AML-193 (cell line): ENCODE data around the gene EIF2S2.
"Not testable (repeated sequence)": the region's sequence is repeated elsewhere in the genome, so short reads cannot be mapped to it uniquely, and the experiment has no call there.

Source experiments
- DNase-seq, 2 experiments: peaks; one replicate each; lab custom pipeline; 2025; lab: John Stamatoyannopoulos, UW

Gene EIF2S2, protein sequence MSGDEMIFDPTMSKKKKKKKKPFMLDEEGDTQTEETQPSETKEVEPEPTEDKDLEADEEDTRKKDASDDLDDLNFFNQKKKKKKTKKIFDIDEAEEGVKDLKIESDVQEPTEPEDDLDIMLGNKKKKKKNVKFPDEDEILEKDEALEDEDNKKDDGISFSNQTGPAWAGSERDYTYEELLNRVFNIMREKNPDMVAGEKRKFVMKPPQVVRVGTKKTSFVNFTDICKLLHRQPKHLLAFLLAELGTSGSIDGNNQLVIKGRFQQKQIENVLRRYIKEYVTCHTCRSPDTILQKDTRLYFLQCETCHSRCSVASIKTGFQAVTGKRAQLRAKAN

DNA sequence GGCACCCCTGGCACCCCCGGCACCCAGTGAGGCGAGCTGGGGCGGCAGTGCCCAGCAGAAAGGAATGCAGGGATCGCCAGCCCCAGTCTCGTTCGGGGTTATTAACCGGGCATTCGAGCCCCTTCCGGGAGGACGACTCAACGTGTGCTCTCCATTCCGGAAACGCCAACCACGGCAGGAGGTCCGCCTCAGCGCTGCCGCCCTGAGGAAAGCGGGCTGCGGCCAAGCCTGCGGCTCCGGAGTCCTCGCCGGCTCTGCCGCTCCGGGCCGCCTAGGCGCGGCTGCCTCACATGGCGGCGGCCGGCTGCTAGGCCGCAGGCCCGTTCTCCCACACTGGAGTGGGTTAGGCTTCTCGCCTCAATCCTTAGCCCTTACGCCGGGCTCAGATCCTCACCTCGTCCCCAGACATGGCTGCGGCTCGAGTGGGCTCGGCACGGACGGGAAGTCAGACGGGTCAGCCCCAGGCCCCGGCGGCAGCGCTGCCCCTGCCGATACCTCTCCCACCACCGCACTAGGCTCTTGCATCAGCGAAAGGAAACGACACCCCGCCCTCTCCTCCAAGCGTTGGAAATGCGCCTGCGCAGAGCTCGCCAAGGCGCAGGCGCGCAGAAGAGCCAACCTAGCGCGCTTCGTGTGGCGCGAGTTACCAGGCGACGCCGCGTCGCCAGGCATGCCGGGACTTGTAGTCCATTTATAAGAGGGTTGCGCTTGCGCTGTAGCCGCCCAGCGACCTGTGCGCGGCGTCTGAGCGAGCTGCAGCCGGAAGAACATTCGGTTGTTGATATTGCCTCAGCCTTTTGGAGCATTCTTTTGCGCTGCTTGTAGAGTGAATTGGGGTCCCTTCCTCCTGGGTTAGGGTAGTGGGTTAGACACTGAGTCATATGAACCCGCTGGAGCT is at the start of gene EIF2S2:
Gene EIF2S2, minus strand, starts transcription at position 542 of the 898 bp plus-strand sequence. Its CDS starts 133 bp downstream, at position 409.
- DNase-seq = peak; percentile 97 to 98

DNA sequence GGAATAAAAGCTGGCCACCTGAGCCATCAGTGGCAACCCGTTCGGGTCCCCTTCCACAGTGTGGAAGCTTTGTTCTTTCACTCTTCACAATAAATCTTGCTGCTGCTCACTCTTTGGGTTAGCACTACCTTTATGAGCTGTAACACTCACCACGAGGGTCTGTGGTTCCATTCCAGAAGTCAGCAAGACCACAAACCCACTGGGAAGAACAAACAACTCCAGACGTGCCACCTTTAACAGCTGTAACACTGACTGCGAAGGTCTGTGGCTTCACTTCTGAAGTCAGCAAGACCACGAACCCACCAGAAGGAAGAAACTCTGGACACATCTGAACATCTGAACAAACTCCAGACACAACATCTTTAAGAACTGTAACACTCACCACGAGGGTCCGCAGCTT is 45.7 kb upstream of the EIF2S2 start:
- not testable (repeated sequence) for DNase-seq

DNA sequence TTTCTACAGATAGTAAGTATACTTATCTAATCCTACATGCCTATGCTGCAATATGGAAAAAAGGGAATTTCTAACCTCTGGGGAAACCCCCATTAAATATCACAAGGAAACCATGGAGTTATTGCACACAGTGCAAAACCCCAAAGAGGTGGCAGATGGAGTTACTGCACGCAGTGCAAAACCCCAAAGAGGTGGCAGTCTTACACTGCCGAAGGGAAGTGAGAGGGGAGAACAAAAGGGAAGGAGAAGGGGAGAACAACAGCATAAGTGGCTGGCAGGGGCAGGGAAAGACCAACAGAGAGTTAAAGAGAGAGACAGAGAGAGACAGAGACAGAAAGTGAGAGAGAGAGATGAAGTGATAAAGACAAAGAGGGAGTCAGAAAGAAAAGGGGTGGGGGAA is 43.8 kb upstream of the EIF2S2 start:
- DNase-seq = no peak

DNA sequence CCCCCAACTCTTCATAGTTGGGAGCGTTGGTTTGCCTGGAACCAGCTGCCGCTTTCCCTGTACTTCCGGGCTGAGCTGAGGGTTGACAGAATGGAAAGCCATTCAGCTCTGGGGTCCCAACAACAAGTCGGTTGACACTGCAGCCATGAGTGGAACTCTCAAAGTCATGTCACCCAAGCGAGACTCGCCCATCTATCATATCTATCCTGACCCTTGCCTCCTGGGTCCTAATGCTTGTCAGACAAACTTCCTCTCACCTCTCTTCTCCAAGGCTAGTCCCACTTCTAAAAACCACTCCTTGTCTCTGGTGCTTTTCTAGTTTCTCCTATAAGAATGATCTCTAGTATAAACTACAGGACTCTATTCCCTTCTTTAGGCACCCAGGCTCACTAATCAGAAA is 41.1 kb upstream of the EIF2S2 start:
- DNase-seq = not testable (repeated sequence)

DNA sequence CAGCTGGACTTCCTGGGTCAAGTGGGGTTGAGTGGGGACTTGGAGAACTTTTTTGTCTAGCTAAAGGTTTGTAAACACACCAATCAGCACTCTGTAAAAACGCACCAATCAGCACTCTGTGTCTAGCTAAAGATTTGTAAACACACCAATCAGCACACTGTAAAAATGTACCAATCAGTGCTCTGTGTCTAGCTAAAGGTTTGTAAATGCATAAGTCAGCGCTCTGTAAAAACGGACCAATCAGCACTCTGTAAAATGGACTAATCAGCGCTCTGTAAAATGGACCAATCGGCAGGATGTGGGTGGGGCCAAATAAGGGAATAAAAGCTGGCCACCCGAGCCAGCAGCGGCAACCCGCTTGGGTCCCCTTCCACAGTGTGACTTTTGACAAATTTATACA is 40.0 kb upstream of the EIF2S2 start:
- not testable (repeated sequence) for DNase-seq

DNA sequence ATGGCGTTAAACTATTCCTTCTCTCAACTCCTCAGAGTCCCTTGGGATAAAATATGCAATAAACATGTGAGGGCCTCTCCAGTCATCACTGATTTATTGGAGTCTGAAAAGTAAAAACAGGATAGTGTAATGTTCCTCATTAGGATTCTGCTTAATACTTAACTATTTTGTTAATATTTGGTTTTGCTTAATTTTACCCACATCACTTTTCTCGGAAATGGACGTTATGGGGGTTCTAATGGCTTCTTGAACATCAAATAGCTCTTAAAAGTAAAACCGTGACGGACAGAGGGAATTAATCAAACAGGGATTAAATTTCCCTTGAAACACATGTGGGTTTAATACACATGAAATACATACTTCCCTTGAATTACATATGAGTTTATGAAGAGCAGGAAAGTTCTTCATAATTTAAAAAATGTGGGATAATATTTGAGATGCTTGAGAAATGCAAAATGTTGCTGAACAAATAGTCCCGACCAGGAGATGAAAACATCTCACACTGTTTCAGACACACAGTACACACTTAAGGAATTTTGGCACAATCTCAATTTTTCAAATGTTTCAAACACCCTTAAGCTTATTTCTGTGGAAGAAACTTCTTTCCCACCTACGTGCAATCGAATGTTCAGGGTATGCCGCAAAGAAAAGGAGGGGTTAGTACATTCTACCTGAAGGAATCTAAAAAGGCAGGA is 38.4 kb upstream of the EIF2S2 start:
- DNase-seq = no peak

DNA sequence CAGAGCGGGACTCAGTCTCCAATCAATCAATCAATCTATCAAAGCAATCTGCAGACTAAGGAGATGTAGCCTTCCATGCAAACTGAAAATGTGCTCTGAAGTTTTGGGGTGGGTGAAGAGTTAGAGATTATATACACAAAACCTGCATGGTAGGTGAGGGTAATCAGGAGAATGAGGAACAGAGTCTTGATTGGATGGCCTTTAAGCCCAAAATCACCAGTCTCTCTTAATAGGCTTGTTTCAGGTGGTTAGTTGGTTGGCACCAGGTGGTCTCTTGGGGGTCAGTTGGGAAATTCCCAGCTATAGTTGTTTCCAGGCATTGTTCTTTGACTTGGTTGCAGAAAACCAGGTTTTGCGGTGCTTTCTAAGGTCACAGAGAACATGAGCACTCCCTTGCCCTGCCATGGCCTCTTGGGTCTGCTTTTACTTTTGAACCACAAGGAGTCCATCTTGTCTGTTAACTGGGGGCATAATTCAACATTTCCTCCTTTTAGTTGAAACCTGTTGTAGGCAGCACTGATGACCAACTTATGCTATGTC is 33.3 kb upstream of the EIF2S2 start:
- no peak for DNase-seq

DNA sequence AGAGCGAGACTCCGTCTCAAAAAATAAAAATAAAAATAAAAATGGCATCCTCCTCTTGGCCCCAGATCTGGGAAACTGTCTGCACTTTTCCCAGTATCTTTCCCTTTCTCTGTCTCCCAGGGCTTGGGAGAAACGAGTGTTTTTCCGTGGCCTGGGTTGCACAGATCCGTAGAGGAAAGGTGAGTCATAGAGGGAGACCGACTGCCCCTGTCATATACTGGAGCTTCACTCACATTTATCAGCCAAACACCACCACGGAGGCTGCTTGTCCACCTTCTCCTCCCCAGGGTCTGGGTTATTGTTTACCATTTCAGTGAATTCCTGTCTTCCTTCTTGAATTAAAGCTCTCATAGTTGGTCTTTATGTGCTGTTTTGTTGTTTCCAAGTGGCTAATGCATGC is 31.9 kb upstream of the EIF2S2 start:
- DNase-seq = no peak

DNA sequence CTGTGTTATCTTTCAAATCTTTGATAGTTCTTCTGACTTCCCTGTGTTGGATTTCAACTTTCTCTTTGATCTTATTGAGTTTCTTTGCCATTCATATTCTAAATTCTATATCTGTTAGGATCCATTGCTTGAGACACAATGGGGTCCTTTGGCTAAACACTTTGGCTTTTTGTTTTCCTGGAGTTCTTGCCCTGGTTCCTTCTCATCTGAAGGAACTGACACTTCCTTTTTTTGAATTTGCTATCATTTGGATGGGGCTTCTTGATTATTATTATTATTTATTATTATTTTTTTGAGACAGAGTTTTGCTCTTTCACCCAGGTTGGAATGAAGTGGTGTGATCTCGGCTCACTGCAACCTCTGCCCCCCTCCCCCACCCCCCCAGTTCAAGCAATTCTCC is 30.1 kb upstream of the EIF2S2 start:
- DNase-seq = no peak

DNA sequence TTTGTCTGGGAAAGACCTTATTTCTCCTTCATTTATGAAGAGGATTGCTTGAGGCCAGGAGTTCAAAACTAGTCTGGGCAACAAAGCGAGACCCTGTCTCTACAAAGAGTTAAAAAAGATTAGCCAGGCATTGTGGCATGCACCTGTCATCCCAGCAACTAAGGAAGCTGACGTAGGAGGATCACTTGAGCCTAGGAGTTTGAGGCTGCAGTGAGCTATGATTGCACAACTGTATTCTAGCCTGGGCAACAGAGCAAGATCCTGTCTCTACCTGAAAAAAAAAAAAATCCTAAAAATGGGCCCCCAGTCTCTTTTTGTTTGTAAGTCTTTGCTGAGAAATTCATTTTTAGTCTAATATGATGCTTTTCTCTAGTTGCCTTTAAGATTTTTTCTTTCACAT is 29.2 kb upstream of the EIF2S2 start:
- no peak for DNase-seq

DNA sequence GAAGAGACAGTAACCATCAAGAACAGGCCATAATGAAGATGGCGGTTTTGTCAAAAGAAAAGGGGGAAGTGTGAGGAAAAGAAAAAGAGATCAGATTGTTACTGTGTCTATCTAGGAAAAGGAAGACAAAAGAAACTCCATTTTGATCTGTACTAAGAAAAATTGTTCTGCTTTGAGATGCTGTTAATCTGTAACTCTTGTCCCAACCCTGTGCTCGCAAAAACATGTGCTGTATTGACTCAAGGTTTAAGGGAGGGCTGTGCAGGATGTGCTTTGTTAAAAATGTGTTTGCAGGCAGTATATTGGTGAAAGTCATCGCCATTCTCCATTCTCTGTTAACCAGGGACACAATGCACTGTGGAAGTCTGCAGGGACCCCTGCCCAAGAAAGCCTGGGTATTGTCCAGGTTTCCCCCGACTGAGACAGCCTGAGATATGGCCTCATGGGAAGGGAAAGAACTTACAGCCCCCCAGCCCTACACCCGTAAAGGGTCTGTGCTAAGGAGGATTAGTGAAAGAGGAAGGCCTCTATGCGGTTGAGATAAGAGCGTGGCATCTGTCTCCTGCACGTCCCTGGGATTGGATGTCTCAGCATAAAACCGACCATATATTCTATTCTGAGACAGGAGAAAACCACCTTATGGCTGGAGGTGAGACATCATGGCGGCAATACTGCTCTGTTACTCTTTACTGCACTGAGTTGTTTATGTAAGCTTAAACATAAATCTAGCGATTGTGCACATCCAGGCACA is 23.7 kb upstream of the EIF2S2 start:
- not testable (repeated sequence) for DNase-seq

DNA sequence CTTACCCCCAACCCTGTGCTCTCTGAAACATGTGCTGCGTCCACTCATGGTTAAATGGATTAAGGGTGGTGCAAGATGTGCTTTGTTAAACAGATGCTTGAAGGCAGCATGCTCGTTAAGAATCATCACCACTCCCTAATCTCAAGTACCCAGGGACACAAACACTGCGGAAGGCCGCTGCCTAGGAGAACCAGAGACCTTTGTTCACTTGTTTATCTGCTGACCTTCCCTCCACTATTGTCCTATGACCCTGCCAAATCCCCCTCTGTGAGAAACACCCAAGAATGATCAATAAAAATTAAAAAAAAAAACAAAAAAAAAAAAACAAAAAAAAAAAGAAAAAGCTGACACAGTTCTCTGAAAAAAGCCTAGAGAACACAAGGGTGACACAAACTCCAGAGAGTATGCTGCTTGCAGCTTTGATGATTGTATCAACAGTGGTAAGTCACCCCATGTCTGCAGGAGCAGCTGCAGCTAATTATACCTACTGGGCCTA is 21.4 kb upstream of the EIF2S2 start:
- not testable (repeated sequence) for DNase-seq

DNA sequence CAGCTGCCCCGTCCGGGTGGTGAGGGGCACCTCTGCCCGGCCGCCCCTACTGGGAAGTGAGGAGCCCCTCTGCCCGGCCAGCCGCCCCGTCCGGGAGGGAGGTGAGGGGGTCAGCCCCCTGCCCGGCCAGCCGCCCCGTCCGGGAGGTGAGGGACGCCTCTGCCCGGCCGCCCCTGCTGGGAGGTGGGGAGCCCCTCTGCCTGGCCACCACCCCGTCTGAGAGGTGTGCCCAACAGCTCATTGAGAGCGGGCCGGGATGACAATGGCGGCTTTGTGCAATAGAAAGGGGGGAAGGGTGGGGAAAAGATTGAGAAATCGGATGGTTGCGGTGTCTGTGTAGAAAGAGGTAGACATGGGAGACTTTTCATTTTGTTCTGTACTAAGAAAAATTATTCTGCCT is 20.9 kb upstream of the EIF2S2 start:
- DNase-seq = not testable (repeated sequence)

DNA sequence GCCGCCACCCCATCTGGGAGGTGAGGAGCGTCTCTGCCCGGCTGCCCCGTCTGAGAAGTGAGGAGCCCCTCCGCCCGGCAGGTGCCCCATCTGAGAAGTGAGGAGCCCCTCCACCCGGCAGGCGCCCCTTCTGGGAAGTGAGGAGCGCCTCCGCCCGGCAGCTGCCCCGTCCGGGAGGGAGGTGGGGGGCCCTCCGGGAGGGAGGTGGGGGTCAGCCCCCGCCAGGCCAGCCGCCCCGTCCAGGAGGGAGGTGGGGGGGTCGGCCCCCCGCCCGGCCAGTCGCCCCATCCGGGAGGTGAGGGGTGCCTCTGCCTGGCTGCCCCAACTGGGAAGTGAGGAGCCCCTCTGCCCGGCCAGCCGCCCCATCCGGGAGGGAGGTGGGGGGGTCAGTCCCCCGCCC is 20.4 kb upstream of the EIF2S2 start:
- DNase-seq = not testable (repeated sequence)

DNA sequence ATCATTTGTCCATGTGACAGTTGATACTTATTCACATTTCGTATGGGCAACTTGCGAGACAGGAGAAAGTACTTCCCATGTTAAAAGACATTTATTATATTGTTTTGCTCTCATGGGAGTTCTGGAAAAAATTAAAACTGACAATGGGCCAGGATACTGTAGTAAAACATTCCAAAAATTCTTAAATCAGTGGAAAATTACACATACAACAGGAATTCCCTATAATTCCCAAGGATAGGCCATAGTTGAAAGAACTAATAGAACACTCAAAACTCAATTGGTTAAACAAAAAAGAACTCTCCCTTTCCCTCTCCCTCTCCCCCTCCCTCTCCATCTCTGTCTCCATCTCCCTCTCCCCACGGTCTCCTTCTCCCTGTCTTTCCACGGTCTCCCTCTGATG is 19.4 kb upstream of the EIF2S2 start:
- no peak for DNase-seq

DNA sequence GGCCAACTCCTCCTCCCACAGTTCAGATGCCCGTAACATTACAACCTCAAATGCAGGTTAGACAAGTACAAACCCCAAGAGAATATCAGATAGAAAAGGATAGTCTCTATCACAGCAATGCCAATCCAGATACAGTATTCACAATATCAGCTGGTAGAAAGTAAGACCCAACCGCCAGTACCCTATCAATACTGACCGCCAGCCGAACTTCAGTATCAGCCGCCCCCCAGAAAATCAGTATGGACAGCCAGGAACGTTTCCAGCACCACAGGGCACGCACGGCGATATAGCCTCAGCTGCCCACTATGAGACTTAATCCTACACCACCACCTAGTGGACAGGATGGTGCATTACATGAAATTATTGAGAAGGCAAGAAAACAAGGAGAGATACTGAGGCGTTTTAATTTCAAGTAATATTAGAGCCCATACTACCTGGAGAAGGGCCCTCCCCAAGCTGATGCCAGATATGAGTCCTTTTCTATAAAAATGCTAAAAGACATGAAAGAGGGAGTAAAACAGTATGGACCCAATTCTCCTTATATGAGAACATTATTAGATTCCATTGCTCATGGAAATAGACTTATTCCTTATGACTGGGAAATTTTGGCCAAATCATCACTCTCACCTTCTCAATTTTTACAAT is 17.6 kb upstream of the EIF2S2 start:
- peak; percentile 53 to 63 for DNase-seq

DNA sequence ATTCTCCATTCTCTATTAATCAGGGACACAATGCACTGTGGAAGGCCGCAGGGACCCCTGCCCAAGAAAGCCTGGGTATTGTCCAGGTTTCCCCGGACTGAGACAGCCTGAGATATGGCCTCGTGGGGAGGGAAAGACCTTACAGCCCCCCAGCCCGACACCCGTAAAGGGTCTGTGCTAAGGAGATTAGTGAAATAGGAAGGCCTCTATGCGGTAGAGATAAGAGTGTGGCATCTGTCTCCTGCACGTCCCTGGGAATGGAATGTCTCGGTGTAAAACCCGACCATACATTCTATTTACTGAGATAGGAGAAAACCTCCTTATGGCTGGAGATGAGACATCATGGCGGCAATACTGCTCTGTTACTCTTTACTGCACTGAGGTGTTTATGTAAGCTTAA is 15.7 kb upstream of the EIF2S2 start:
- DNase-seq = no peak

DNA sequence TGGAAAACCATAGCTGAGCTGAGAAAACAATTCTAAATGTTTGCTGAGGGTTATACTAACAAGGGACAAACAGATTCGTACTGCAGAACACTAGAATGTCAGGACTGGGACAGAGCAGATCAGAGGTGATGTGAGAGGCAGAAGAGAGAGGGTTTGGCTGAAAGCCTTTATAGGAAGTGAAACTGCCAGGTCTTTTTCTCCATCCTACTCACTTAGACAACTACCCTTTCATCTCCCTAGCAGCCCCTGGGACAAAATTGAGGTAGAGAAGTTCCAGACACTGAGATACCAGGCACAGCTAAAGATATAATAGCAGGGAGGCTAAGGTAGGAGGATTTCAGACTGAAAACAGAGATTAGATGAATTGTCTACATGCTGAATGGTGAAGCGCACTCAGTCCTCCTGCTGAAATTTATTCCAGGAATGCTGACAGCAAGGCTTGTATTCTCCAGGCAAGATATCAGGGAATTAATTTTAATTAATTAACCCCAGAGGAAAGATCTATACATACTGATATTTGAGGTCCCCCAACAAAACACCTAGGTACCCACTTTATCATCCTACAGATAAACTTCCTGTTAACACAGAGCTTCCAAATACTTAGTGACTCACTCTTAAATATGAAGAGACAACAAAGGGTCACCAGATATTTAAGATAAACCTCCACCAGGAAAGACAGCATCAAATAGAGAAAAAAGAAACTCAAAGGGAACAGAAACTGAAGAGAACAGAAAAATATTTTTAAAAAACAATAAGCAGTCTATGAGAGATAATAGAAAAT is 12.6 kb upstream of the EIF2S2 start:
- no peak for DNase-seq

DNA sequence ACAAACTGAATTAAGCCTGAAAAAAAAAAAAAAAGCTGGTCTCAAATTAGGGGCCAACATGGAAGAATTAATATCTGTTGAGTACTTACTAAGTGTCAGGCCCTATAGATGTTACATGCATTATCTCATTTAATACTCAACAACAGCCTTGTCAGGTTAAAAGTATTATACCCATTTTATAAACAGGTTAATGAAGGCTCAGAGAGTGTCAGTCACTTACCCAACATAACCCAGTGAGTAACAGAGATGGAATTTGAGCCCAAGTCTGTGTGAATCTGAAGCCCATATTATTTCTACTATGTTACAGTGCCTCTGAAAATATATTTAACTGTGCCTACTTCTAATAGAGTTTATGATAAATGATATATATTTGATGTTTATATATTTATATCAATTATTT is 11.3 kb upstream of the EIF2S2 start:
- DNase-seq = no peak
